Prostate gland (tissue), 2 donors: ENCODE measurements around the gene FIGN.

ENCODE experiments used
- POLR2A ChIP-seq: fragments of 450-650 bp; IDR thresholded peaks from one replicate; pipeline ENCODE4 v1.6.1; 2016; ENCODE audit warnings: antibody characterized with exemption, mild to moderate bottlenecking
- TF ChIP-seq, protein P1 (sequence below), 4 experiments: fragments of 200-600 bp in 2 of 4; fragments of 450-650 bp in 2 of 4; sonication (generic) in 2 of 4; IDR thresholded peaks; 1 replicate in 3 of 4; 2 replicates in 1 of 4; pipeline ENCODE4 v1.5.1; 2016 to 2019; ENCODE audit warnings: antibody characterized with exemption in 4 of 4, mild to moderate bottlenecking in 2 of 4, moderate library complexity in 2 of 4

DNA sequence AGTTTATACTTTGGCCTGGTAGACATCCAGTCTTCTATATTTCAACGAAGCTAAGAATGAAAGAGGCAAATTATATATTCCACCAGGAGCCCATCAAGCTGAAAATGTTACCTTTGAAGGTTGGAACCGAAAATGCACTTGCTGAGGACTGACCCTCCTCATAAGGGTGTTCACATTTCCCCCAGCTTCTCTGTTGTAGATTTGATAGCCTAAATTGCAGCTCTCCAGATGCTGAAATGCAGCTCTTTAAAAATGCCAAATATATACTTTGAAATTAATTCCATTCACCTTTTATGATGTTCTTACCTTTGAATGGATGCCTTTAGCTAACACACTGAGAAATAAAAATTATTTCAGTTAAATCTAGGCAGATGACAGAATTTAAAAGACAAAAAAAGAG is 1.8 kb upstream of the FIGN start:
- TF ChIP-seq, protein P1, sequence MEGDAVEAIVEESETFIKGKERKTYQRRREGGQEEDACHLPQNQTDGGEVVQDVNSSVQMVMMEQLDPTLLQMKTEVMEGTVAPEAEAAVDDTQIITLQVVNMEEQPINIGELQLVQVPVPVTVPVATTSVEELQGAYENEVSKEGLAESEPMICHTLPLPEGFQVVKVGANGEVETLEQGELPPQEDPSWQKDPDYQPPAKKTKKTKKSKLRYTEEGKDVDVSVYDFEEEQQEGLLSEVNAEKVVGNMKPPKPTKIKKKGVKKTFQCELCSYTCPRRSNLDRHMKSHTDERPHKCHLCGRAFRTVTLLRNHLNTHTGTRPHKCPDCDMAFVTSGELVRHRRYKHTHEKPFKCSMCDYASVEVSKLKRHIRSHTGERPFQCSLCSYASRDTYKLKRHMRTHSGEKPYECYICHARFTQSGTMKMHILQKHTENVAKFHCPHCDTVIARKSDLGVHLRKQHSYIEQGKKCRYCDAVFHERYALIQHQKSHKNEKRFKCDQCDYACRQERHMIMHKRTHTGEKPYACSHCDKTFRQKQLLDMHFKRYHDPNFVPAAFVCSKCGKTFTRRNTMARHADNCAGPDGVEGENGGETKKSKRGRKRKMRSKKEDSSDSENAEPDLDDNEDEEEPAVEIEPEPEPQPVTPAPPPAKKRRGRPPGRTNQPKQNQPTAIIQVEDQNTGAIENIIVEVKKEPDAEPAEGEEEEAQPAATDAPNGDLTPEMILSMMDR (IDR thresholded peaks at IDR 0.05), result no peak
- no peak for TF ChIP-seq POLR2A
